Mesothelial cell of epicardium (in vitro differentiated cells): ENCODE data around the gene GMCL2. TPM values are rescaled to one million over a fixed set of nuclear protein-coding genes. Genes with fewer than 3 reads are reported as not detected.

Experiments used
- DNase-seq, 2 experiments: peaks; one replicate each; pipeline ENCODE4 v3.0.0; 2021; ENCODE audit warnings: low spot score in 2 of 2; ENCODE audit not compliant: unreplicated experiment in 2 of 2
- H3K27ac Mint-ChIP-seq: 2 replicates; pipeline ENCODE4 v1.8.0; 2021; ENCODE audit warnings: mixed read lengths
- H3K27me3 Mint-ChIP-seq: 2 replicates; pipeline ENCODE4 v1.8.0; 2021; ENCODE audit warnings: low read depth, mixed read lengths
- H3K36me3 Mint-ChIP-seq: 2 replicates; pipeline ENCODE4 v1.8.0; 2021; ENCODE audit warnings: mixed read lengths
- H3K4me1 Mint-ChIP-seq: 2 replicates; pipeline ENCODE4 v1.8.0; 2021; ENCODE audit warnings: mixed read lengths
- H3K4me3 Mint-ChIP-seq: 2 replicates; pipeline ENCODE4 v1.8.0; 2021; ENCODE audit warnings: mild to moderate bottlenecking, moderate library complexity, mixed read lengths
- H3K9me3 Mint-ChIP-seq: 2 replicates; pipeline ENCODE4 v1.8.0; 2021; ENCODE audit warnings: mixed read lengths
- CTCF ChIP-seq: fragments of 200-600 bp; sonication (generic); IDR thresholded peaks from one replicate; pipeline ENCODE4 v1.5.0; 2021; ENCODE audit warnings: antibody characterized with exemption; ENCODE audit not compliant: unreplicated experiment
- total RNA-seq: library from RNA; stranded (reverse); gene quantifications from 3 replicates; pipeline ENCODE4 v1.2.1, GENCODE V29; 2021

GMCL2 gene
- total RNA-seq, 1 donor from 2014 or later, result not detected

DNA sequence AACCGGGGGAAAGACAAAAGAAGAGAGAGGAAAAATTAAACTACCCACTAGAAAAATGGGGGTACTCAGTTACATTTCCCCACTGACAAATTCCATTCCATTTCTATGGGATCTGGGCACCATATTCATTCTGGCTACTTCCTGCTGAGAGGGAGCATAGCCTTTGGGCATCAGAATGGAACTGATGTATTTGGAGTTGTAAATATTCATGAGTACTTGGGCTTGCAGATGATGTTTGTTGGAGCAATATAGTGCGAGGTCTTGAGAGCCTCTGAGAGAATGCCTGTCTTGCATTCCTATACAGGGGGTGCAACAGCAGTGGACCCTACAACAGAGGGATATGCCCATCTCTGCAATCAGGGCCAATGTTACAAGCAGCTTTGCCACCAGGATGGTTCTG is 16.7 kb downstream of the GMCL2 start:
- no peak for TF ChIP-seq CTCF
- no peaks in the 10 kb centered on the region for H3K36me3 Mint-ChIP-seq
- H3K9me3 Mint-ChIP-seq, result no peaks in the 10 kb centered on the region
- no peaks in the 10 kb centered on the region for H3K4me1 Mint-ChIP-seq
- no peak overlapping the region for H3K4me3 Mint-ChIP-seq
- H3K27me3 Mint-ChIP-seq, result peaks cover 9% of the 10 kb centered on the region
- H3K27ac Mint-ChIP-seq, result no peak overlapping the region
- no peak for DNase-seq

- no peak for TF ChIP-seq CTCF
- no peak overlapping the region for H3K27ac Mint-ChIP-seq
- H3K9me3 Mint-ChIP-seq, result no peaks in the 10 kb centered on the region
- H3K27me3 Mint-ChIP-seq, result peaks cover 33% of the 10 kb centered on the region
- no peaks in the 10 kb centered on the region for H3K4me1 Mint-ChIP-seq
- DNase-seq, result no peak
- H3K36me3 Mint-ChIP-seq, result no peaks in the 10 kb centered on the region
- no peak overlapping the region for H3K4me3 Mint-ChIP-seq
Measured at GRCh38 chr5:178165581-178165980, 21.6 kb downstream of the GMCL2 start.

GRCh38 chr5:178163772-178164735 is 23.1 kb downstream of the GMCL2 start:
- peak; percentile 75 to 96 for DNase-seq
- Mint-ChIP-seq H3K27me3 (peaks cover 27% of the 10 kb centered on the region), H3K36me3 (no peaks in the 10 kb centered on the region), H3K9me3 (no peaks in the 10 kb centered on the region), H3K4me3 (peak overlapping the region; percentile 52), H3K27ac (no peak overlapping the region), H3K4me1 (no peaks in the 10 kb centered on the region)
- TF ChIP-seq CTCF, result peak; percentile 92

- Mint-ChIP-seq H3K27me3 (peaks cover 26% of the 10 kb centered on the region), H3K4me3 (no peak overlapping the region), H3K4me1 (no peaks in the 10 kb centered on the region), H3K9me3 (no peaks in the 10 kb centered on the region), H3K27ac (no peak overlapping the region), H3K36me3 (no peaks in the 10 kb centered on the region)
- no peak for DNase-seq
- TF ChIP-seq CTCF, result no peak
Measured at GRCh38 chr5:178162481-178162880, 24.7 kb downstream of the GMCL2 start.

DNA sequence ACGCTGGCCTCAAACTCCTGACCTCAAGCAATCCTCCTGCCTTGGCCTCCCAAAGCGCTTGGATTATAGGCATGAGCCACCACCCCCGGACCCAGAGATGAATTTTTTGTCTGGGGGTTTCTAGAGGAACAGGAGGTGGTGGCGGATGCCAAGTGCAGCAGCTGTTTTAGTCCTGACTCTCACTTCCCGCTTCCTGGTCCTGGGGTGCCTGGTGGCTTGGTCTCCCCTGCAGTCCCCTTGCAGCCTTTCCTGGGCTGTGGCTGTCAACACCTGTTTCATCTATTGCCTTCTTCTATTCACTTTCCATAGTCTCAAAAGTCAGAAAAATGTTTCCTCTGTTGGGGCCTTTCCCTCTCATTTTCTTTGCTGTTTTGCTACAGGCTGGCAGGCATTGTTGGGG is 27.0 kb downstream of the GMCL2 start:
- no peak for TF ChIP-seq CTCF
- no peak for DNase-seq
- no peak overlapping the region for H3K4me3 Mint-ChIP-seq
- no peak overlapping the region for H3K27ac Mint-ChIP-seq
- peaks cover 26% of the 10 kb centered on the region for H3K27me3 Mint-ChIP-seq
- H3K36me3 Mint-ChIP-seq, result no peaks in the 10 kb centered on the region
- no peaks in the 10 kb centered on the region for H3K9me3 Mint-ChIP-seq
- H3K4me1 Mint-ChIP-seq, result no peaks in the 10 kb centered on the region
